HCT116 (cell line): ENCODE results near the gene SAMSN1. TPM values are rescaled to one million over a fixed set of nuclear protein-coding genes. Genes with fewer than 3 reads are reported as not detected.

Experiments
- ATAC-seq: fragments of 200-7000 bp; cut with Tn5 transposase; 2 replicates; pipeline ENCODE4 v1.9.1; 2020; ENCODE audit warnings: mild to moderate bottlenecking, moderate library complexity
- BruUV-seq: library from RNA; stranded (reverse); fragments of 400-500 nt; replicated peaks from 2 replicates; lab custom pipeline; 2021; lab: Mats Ljungman, UMichigan
- CTCF ChIA-PET: fragments of 300-600 bp; sonication (Branson Sonifier 250); formaldehyde crosslinking; loops from one replicate; lab custom pipeline; 2021; ENCODE audit warnings: antibody characterized with exemption; lab: Charles Lee
- POLR2A ChIA-PET: fragments of 300-600, 350-600 bp; sonication (Branson Sonifier 250); formaldehyde crosslinking; loops from one replicate; lab custom pipeline; 2021; ENCODE audit warnings: antibody characterized with exemption; lab: Charles Lee
- RAD21 ChIA-PET, 2 experiments: fragments of 300-600 bp; sonication (Branson Sonifier 250); formaldehyde crosslinking; loops; one replicate each; lab custom pipeline; 2023; ENCODE audit warnings: low total read pairs in 2 of 2; ENCODE audit not compliant: uncharacterized antibody in 2 of 2, unreplicated experiment in 2 of 2, low non-redundant PET in 1 of 2; lab: Charles Lee
- DNase-seq: peaks from one replicate; pipeline ENCODE4 v3.0.0-alpha.2; 2010; ENCODE audit warnings: low read depth, low spot score
- H2AFZ ChIP-seq: fragments of 200-600 bp; shearing (Covaris generic), sonication (generic); 2 replicates; pipeline ENCODE4 v1.6.1; 2017; ENCODE audit warnings: low read depth, mixed run types, mixed read lengths, antibody characterized with exemption, low read length; ENCODE audit not compliant: poor library complexity, severe bottlenecking
- H3K27ac ChIP-seq: 2 replicates; pipeline ENCODE4 v1.5.1; 2012; ENCODE audit warnings: low read depth, low read length
- H3K27me3 ChIP-seq: fragments of 200-600 bp; sonication (generic); 2 replicates; pipeline ENCODE4 v1.6.1; 2016; ENCODE audit warnings: mixed run types, low read length, mixed read lengths; ENCODE audit not compliant: insufficient read depth
- H3K36me3 ChIP-seq, 2 experiments: fragments of 200-500 bp in 1 of 2; fragments of 200-600 bp in 1 of 2; sonication (Bioruptor generic) in 1 of 2; sonication (generic) in 1 of 2; 2 replicates each; pipeline versions ENCODE4 v1.5.1 to v1.6.1; 2014 to 2016; ENCODE audit warnings: low read length in 2 of 2, inconsistent platforms in 1 of 2, mixed read lengths in 1 of 2, mixed run types in 1 of 2; ENCODE audit not compliant: insufficient read depth in 2 of 2, control insufficient read depth in 1 of 2
- H3K4me1 ChIP-seq, 2 experiments: fragments of 200-600 bp in 1 of 2; sonication (generic) in 1 of 2; 2 replicates each; pipeline versions ENCODE4 v1.5.1 to v1.6.1; 2012 to 2017; ENCODE audit warnings: low read length in 2 of 2, inconsistent platforms in 1 of 2, mild to moderate bottlenecking in 1 of 2, mixed read lengths in 1 of 2, mixed run types in 1 of 2, moderate library complexity in 1 of 2; ENCODE audit not compliant: insufficient read depth in 2 of 2, control insufficient read depth in 1 of 2
- H3K4me2 ChIP-seq: fragments of 200-600 bp; sonication (generic); 2 replicates; pipeline ENCODE4 v1.6.1; 2017; ENCODE audit warnings: mixed run types, low read length, mixed read lengths
- H3K4me3 ChIP-seq, 2 experiments: fragments of 200-600 bp in 1 of 2; sonication (generic) in 1 of 2; replicated peaks in 1 of 2; 2 replicates each; pipeline ENCODE4 v1.5.1; 2011 to 2016; ENCODE audit warnings: low read length in 2 of 2, control low read depth in 1 of 2, low read depth in 1 of 2, mild to moderate bottlenecking in 1 of 2, mixed read lengths in 1 of 2, mixed run types in 1 of 2
- H3K79me2 ChIP-seq: fragments of 200-600 bp; sonication (generic); 2 replicates; pipeline ENCODE4 v1.6.1; 2017; ENCODE audit warnings: mild to moderate bottlenecking, mixed run types, low read length, moderate library complexity, mixed read lengths; ENCODE audit not compliant: insufficient read depth
- H3K9ac ChIP-seq: fragments of 200-600 bp; sonication (generic); 2 replicates; pipeline ENCODE4 v1.6.1; 2016; ENCODE audit warnings: low read length, mixed read lengths
- H3K9me2 ChIP-seq: fragments of 200-600 bp; sonication (generic), shearing (Covaris generic); 2 replicates; pipeline ENCODE4 v1.6.1; 2017; ENCODE audit warnings: mixed run types, mild to moderate bottlenecking, moderate library complexity; ENCODE audit not compliant: insufficient read depth
- H3K9me3 ChIP-seq, 2 experiments: fragments of 200-500 bp in 1 of 2; fragments of 200-600 bp in 1 of 2; sonication (Bioruptor generic) in 1 of 2; sonication (generic) in 1 of 2; 2 replicates each; pipeline ENCODE4 v1.6.1; 2014 to 2017; ENCODE audit warnings: low read length in 2 of 2, mixed read lengths in 2 of 2, inconsistent platforms in 1 of 2, low read depth in 1 of 2, mild to moderate bottlenecking in 1 of 2, mixed run types in 1 of 2, moderate library complexity in 1 of 2; ENCODE audit not compliant: control insufficient read depth in 1 of 2, insufficient read depth in 1 of 2
- H4K20me1 ChIP-seq: fragments of 200-600 bp; sonication (generic), shearing (Covaris generic); 2 replicates; pipeline ENCODE4 v1.6.1; 2017; ENCODE audit warnings: mixed run types, mild to moderate bottlenecking, moderate library complexity; ENCODE audit not compliant: insufficient read depth
- CEBPB ChIP-seq: IDR thresholded peaks from 2 replicates; pipeline ENCODE4 v1.6.1; 2012; ENCODE audit warnings: low read depth
- ELF1 ChIP-seq: IDR thresholded peaks from 2 replicates; pipeline ENCODE4 v1.6.1; 2012; ENCODE audit warnings: low read depth, borderline replicate concordance
- EZH2 ChIP-seq: fragments of 200-600 bp; sonication (generic); IDR thresholded peaks from 2 replicates; pipeline ENCODE4 v1.6.1; 2017; ENCODE audit warnings: antibody characterized with exemption, mixed run types
- FOSL1 ChIP-seq: IDR thresholded peaks from 2 replicates; pipeline ENCODE4 v1.6.1; 2012; ENCODE audit warnings: low read depth
- JUND ChIP-seq: IDR thresholded peaks from 2 replicates; pipeline ENCODE4 v1.6.1; 2012
- RAD21 ChIP-seq: IDR thresholded peaks from 2 replicates; pipeline ENCODE4 v1.6.1; 2012; ENCODE audit warnings: low read depth, mild to moderate bottlenecking
- REST ChIP-seq: IDR thresholded peaks from 2 replicates; pipeline ENCODE4 v1.6.1; 2012; ENCODE audit warnings: low read depth
- SP1 ChIP-seq: IDR thresholded peaks from 2 replicates; pipeline ENCODE4 v1.6.1; 2012; ENCODE audit warnings: low read depth
- SRF ChIP-seq: IDR thresholded peaks from 2 replicates; pipeline ENCODE4 v1.6.1; 2012; ENCODE audit warnings: low read depth
- TCF7L2 ChIP-seq: IDR thresholded peaks from 2 replicates; pipeline ENCODE4 v1.7.0; 2011; ENCODE audit warnings: borderline replicate concordance, inconsistent platforms; ENCODE audit not compliant: insufficient read depth, insufficient read length; ENCODE audit errors: extremely low read depth
- ZNF274 ChIP-seq: fragments of 200-500 bp; sonication (Bioruptor generic); IDR thresholded peaks from 2 replicates; pipeline ENCODE4 v1.6.1; 2014; ENCODE audit warnings: mild to moderate bottlenecking, low read depth, low read length, inconsistent platforms
- intact Hi-C: fragments of 100-400 bp; cut with micrococcal nuclease; formaldehyde crosslinking; loops from 2 replicates; pipeline ENCODE4 v1.10.0; 2022
- total RNA-seq: library from RNA; stranded (reverse); gene quantifications from one replicate; pipeline ENCODE4 v1.2.1, GENCODE V29; 2021; ENCODE audit not compliant: unreplicated experiment
- TF ChIP-seq, protein P1 (sequence below), 3 experiments: fragments of 200-600 bp in 1 of 3; sonication (generic) in 1 of 3; IDR thresholded peaks in 2 of 3; conservative IDR thresholded peaks in 1 of 3; 2 replicates each; pipeline ENCODE4 v1.5.1; 2012 to 2017; ENCODE audit warnings: low read depth in 2 of 3, low read length in 2 of 3, antibody characterized with exemption in 1 of 3, borderline replicate concordance in 1 of 3, control low read depth in 1 of 3, mild to moderate bottlenecking in 1 of 3, mixed read lengths in 1 of 3, mixed run types in 1 of 3, moderate library complexity in 1 of 3; ENCODE audit not compliant: insufficient read depth in 1 of 3

Gene SAMSN1
- total RNA-seq, 1 experiment from 2014 or later, result 0.57 TPM

DNA sequence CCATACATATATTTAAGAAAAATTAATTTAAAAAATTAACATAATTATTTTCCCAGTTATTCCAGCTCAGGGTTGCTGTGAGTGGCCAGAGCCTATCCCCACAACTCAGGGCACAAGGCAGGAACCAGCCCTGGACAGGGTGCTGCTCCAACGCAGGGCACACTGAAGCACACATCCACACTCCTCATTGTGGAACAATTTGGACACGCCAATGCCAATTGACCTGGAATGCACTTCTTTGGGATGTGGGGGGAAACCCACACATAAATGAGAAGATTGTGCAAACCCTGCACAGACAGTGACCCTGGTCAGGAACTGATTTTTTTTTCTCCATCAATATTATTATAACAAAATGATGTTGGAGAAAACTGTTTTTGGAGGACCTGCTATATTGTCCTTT is 23.4 kb downstream of the SAMSN1 start:
- no peak overlapping the region for H3K4me3 ChIP-seq
- H3K4me2 ChIP-seq, result no peak overlapping the region
- no TSS peak for BruUV-seq
- H2AFZ ChIP-seq, result no peak overlapping the region
- intact Hi-C loops, result no loop called here
- no peaks in the 10 kb centered on the region for H3K79me2 ChIP-seq
- RAD21 ChIA-PET, result no interaction called here
- POLR2A ChIA-PET, result no interaction called here
- H3K27ac ChIP-seq, result no peak overlapping the region
- H3K27me3 ChIP-seq, result no peaks in the 10 kb centered on the region
- no peaks in the 10 kb centered on the region for H3K36me3 ChIP-seq
- H3K4me1 ChIP-seq, result no peaks in the 10 kb centered on the region
- H3K9ac ChIP-seq, result no peak overlapping the region
- CTCF ChIA-PET, result no interaction called here
- no peak for ATAC-seq
- no peaks in the 10 kb centered on the region for H3K9me3 ChIP-seq
- DNase-seq, result no peak
- TF ChIP-seq ZNF274 (no peak), CEBPB (no peak), ELF1 (no peak), JUND (no peak), SP1 (no peak), FOSL1 (no peak), SRF (no peak), REST (no peak), TCF7L2 (no peak), RAD21 (no peak), EZH2 (no peak)
- TF ChIP-seq, protein P1, sequence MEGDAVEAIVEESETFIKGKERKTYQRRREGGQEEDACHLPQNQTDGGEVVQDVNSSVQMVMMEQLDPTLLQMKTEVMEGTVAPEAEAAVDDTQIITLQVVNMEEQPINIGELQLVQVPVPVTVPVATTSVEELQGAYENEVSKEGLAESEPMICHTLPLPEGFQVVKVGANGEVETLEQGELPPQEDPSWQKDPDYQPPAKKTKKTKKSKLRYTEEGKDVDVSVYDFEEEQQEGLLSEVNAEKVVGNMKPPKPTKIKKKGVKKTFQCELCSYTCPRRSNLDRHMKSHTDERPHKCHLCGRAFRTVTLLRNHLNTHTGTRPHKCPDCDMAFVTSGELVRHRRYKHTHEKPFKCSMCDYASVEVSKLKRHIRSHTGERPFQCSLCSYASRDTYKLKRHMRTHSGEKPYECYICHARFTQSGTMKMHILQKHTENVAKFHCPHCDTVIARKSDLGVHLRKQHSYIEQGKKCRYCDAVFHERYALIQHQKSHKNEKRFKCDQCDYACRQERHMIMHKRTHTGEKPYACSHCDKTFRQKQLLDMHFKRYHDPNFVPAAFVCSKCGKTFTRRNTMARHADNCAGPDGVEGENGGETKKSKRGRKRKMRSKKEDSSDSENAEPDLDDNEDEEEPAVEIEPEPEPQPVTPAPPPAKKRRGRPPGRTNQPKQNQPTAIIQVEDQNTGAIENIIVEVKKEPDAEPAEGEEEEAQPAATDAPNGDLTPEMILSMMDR (IDR thresholded peaks at IDR 0.05 in 2 of 3, conservative IDR thresholded peaks at IDR 0.05 in 1 of 3; ENCODE audit: borderline replicate concordance in 1 of 3, insufficient read depth in 1 of 3, low read depth in 2 of 3, low read length in 2 of 3), result no peak
- H3K9me2 ChIP-seq, result no peaks in the 10 kb centered on the region
- H4K20me1 ChIP-seq, result no peaks in the 10 kb centered on the region
